ENCODE measurements around the gene MAFG. TPM values are rescaled to one million over a fixed set of nuclear protein-coding genes. Genes with fewer than 3 reads are reported as not detected.

MAFG gene
- total RNA-seq, 1 donor from 2014 or later: 35.8 TPM

- peaks cover 18% of the 10 kb centered on the region for H3K4me1 ChIP-seq (ENCODE audit: insufficient read depth, low read length)
- H3K9ac ChIP-seq (ENCODE audit: low read length): no peak overlapping the region
- peaks cover 78% of the 10 kb centered on the region for H4K20me1 ChIP-seq (ENCODE audit: insufficient read depth, low read length)
- peaks cover 13% of the 10 kb centered on the region for H3K4me1 Mint-ChIP-seq (ENCODE audit: low read depth, unreplicated experiment)
- no peaks in the 10 kb centered on the region for H3K9me3 ChIP-seq (ENCODE audit: insufficient read depth, low read depth, low read length)
- H3K4me3 Mint-ChIP-seq (ENCODE audit: unreplicated experiment): no peak overlapping the region
- FAIRE-seq (no peak), DNase-seq (ENCODE audit: low read depth) (no peak)
- peaks cover 44% of the 10 kb centered on the region for H3K79me2 ChIP-seq (ENCODE audit: insufficient read depth, low read length)
- no peak overlapping the region for H2AFZ ChIP-seq (ENCODE audit: low read depth, low read length)
- no peak overlapping the region for H3K4me2 ChIP-seq (ENCODE audit: low read length)
- H3K9me3 Mint-ChIP-seq (ENCODE audit: unreplicated experiment): peaks cover 1% of the 10 kb centered on the region
- H3K4me3 ChIP-seq (ENCODE audit: insufficient read depth, low read depth, low read length): no peak overlapping the region
- H3K27ac Mint-ChIP-seq (ENCODE audit: unreplicated experiment): no peak overlapping the region
- no peaks in the 10 kb centered on the region for H3K27me3 Mint-ChIP-seq (ENCODE audit: low read depth, unreplicated experiment)
- no peaks in the 10 kb centered on the region for H3K27me3 ChIP-seq (ENCODE audit: insufficient read depth, low read length)
- no peak overlapping the region for H3K27ac ChIP-seq (ENCODE audit: low read depth, low read length)
- peaks cover 16% of the 10 kb centered on the region for H3K36me3 Mint-ChIP-seq (ENCODE audit: low read depth, unreplicated experiment)
- TF ChIP-seq EZH2 (IDR thresholded peaks at IDR 0.05; ENCODE audit: insufficient read depth, low read length): no peak
- TF ChIP-seq, protein P1, sequence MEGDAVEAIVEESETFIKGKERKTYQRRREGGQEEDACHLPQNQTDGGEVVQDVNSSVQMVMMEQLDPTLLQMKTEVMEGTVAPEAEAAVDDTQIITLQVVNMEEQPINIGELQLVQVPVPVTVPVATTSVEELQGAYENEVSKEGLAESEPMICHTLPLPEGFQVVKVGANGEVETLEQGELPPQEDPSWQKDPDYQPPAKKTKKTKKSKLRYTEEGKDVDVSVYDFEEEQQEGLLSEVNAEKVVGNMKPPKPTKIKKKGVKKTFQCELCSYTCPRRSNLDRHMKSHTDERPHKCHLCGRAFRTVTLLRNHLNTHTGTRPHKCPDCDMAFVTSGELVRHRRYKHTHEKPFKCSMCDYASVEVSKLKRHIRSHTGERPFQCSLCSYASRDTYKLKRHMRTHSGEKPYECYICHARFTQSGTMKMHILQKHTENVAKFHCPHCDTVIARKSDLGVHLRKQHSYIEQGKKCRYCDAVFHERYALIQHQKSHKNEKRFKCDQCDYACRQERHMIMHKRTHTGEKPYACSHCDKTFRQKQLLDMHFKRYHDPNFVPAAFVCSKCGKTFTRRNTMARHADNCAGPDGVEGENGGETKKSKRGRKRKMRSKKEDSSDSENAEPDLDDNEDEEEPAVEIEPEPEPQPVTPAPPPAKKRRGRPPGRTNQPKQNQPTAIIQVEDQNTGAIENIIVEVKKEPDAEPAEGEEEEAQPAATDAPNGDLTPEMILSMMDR (IDR thresholded peaks at IDR 0.05; ENCODE audit: insufficient read depth, low read depth, low read length): no peak
- H3K36me3 ChIP-seq (ENCODE audit: insufficient read depth, low read length): peaks cover 6% of the 10 kb centered on the region
These were observed 13.3 kb downstream of the MAFG start for GRCh38 chr17:81914103-81914850.

DNA sequence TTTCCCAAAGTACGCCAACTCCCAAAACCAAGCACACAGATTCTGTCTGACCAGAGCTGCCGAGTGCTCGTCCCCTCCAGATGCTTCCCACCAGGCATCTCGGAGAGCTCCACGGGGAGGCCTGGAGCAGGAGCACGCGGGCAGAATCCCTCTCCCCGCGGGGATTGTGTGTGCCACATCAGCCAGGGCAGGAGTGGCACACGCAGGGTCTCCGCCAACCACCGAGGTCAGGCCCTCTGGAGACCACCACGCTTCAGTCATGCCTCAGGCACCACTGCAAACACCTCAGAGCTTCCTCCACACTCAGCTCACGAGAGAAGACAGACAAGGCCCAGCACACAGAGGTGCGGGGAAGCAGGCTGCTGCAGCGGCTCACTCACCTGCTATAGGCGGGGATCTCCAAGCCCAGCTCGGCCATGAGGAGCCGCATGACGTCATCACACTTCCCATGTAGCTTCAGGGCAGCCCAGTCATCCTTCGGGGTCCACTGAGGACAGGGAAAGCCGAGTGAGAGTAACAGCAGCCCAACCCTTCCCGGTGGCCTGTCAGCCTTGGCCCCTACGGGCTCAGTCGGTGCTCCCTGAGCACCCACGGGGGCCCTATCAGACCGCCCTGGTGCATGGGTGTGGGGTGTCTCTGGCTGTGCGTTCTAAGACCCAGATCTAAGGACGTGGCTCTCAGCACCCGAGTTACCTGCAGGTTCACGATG, 14.0 kb downstream of the MAFG start:
- H3K9ac ChIP-seq (ENCODE audit: low read length): no peak overlapping the region
- Mint-ChIP-seq H3K36me3 (ENCODE audit: low read depth, unreplicated experiment) (peaks cover 12% of the 10 kb centered on the region), H3K4me3 (ENCODE audit: unreplicated experiment) (peak overlapping the region; percentile 70), H3K27me3 (ENCODE audit: low read depth, unreplicated experiment) (no peaks in the 10 kb centered on the region), H3K9me3 (ENCODE audit: unreplicated experiment) (peaks cover 1% of the 10 kb centered on the region), H3K4me1 (ENCODE audit: low read depth, unreplicated experiment) (peaks cover 9% of the 10 kb centered on the region), H3K27ac (ENCODE audit: unreplicated experiment) (peak overlapping the region; percentile 72)
- H3K36me3 ChIP-seq (ENCODE audit: insufficient read depth, low read length): peaks cover 6% of the 10 kb centered on the region
- no peak overlapping the region for H3K4me2 ChIP-seq (ENCODE audit: low read length)
- peaks cover 37% of the 10 kb centered on the region for H3K79me2 ChIP-seq (ENCODE audit: insufficient read depth, low read length)
- no peak for DNase-seq (ENCODE audit: low read depth)
- H3K4me3 ChIP-seq (ENCODE audit: insufficient read depth, low read depth, low read length): no peak overlapping the region
- H3K27me3 ChIP-seq (ENCODE audit: insufficient read depth, low read length): no peaks in the 10 kb centered on the region
- no peak overlapping the region for H3K27ac ChIP-seq (ENCODE audit: low read depth, low read length)
- no peak for FAIRE-seq
- peaks cover 18% of the 10 kb centered on the region for H3K4me1 ChIP-seq (ENCODE audit: insufficient read depth, low read length)
- TF ChIP-seq, protein P1 (IDR thresholded peaks at IDR 0.05; ENCODE audit: insufficient read depth, low read depth, low read length): no peak
- no peak for TF ChIP-seq EZH2 (IDR thresholded peaks at IDR 0.05; ENCODE audit: insufficient read depth, low read length)
- peaks cover 74% of the 10 kb centered on the region for H4K20me1 ChIP-seq (ENCODE audit: insufficient read depth, low read length)
- H2AFZ ChIP-seq (ENCODE audit: low read depth, low read length): no peak overlapping the region
- no peaks in the 10 kb centered on the region for H3K9me3 ChIP-seq (ENCODE audit: insufficient read depth, low read depth, low read length)

All from astrocyte (in vitro differentiated cells and primary cell).